ENCODE results near the gene SLC36A3.
"Not testable (repeated sequence)": the region's sequence is repeated elsewhere in the genome, so short reads cannot be mapped to it uniquely, and the experiment has no call there.

The SLC36A3 gene

GRCh38 chr5:151303666-151304065 lies at the start of gene SLC36A3:
Gene SLC36A3 (minus strand): TSS chr5:151303766. CDS start chr5:151303354, 412 bp downstream.
- no peak for DNase-seq

GRCh38 chr5:151351671-151352070 lies 48.1 kb upstream of the SLC36A3 start:
- no peak for DNase-seq

GRCh38 chr5:151348789-151349188 lies 45.2 kb upstream of the SLC36A3 start:
- DNase-seq, result no peak

- DNase-seq, result no peak
Observed at GRCh38 chr5:151347369-151347768, 43.8 kb upstream of the SLC36A3 start, which contains the start of gene SLC36A2. Gene SLC36A2 (minus strand): TSS chr5:151347559. CDS start chr5:151347460, 99 bp downstream.

- no peak for DNase-seq
Observed at GRCh38 chr5:151345808-151346478, 42.4 kb upstream of the SLC36A3 start.

GRCh38 chr5:151345187-151345807 lies 41.7 kb upstream of the SLC36A3 start:
- no peak for DNase-seq

GRCh38 chr5:151344088-151344487 lies 40.5 kb upstream of the SLC36A3 start:
- DNase-seq, result no peak

GRCh38 chr5:151340004-151340403 lies 36.4 kb upstream of the SLC36A3 start:
- DNase-seq, result no peak

- no peak for DNase-seq
Observed at GRCh38 chr5:151338734-151339133, 35.2 kb upstream of the SLC36A3 start.

GRCh38 chr5:151332857-151333256 lies 29.3 kb upstream of the SLC36A3 start:
- DNase-seq, result no peak

GRCh38 chr5:151328734-151329133 lies 25.2 kb upstream of the SLC36A3 start:
- no peak for DNase-seq

GRCh38 chr5:151327585-151327984 lies 24.0 kb upstream of the SLC36A3 start:
- DNase-seq, result no peak

- DNase-seq, result no peak
Observed at GRCh38 chr5:151326266-151326665, 22.7 kb upstream of the SLC36A3 start.

GRCh38 chr5:151320481-151320880 lies 16.9 kb upstream of the SLC36A3 start:
- DNase-seq, result no peak

GRCh38 chr5:151318850-151319732 lies 15.5 kb upstream of the SLC36A3 start:
- no peak for DNase-seq

GRCh38 chr5:151317871-151318270 lies 14.3 kb upstream of the SLC36A3 start:
- no peak for DNase-seq

GRCh38 chr5:151315998-151316597 lies 12.5 kb upstream of the SLC36A3 start:
- peak; percentile 66 for DNase-seq

- no peak for DNase-seq
Observed at GRCh38 chr5:151313357-151313756, 9.8 kb upstream of the SLC36A3 start.

GRCh38 chr5:151312756-151313324 lies 9.3 kb upstream of the SLC36A3 start:
- DNase-seq, result no peak

GRCh38 chr5:151310932-151311331 lies 7.4 kb upstream of the SLC36A3 start:
- DNase-seq, result no peak

GRCh38 chr5:151309821-151310220 lies 6.3 kb upstream of the SLC36A3 start:
- not testable (repeated sequence) for DNase-seq

GRCh38 chr5:151309266-151309665 lies 5.7 kb upstream of the SLC36A3 start:
- DNase-seq, result not testable (repeated sequence)
